Measurements from ENCODE around the gene TREML2.
A peak's percentile ranks its signal among the peaks of the same experiment; 100 is the strongest.

The TREML2 gene

DNA sequence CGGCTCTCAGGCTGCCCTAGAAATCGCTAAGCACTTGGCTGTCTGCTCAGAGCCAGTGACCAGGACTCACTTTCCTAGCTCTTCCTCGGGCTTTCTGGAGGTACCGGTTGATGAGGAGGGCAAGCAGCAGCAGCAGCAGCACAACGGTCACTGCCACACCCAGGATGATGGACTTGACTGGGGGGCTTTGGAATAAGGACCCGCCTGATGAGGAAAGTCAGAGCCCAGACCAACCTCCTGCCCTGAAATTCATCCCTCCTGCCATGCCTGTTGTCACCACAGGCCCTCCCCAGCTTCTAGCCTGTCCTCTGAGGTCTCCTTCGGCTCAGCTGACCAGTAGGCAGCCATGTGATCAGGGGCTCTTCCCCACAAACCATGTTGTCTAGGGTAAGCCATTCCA, 16.2 kb downstream of the TREML2 start:
- no peak overlapping the region for H3K27ac ChIP-seq
- no peak for TF ChIP-seq CTCF (conservative IDR thresholded peaks at IDR 0.05)

DNA sequence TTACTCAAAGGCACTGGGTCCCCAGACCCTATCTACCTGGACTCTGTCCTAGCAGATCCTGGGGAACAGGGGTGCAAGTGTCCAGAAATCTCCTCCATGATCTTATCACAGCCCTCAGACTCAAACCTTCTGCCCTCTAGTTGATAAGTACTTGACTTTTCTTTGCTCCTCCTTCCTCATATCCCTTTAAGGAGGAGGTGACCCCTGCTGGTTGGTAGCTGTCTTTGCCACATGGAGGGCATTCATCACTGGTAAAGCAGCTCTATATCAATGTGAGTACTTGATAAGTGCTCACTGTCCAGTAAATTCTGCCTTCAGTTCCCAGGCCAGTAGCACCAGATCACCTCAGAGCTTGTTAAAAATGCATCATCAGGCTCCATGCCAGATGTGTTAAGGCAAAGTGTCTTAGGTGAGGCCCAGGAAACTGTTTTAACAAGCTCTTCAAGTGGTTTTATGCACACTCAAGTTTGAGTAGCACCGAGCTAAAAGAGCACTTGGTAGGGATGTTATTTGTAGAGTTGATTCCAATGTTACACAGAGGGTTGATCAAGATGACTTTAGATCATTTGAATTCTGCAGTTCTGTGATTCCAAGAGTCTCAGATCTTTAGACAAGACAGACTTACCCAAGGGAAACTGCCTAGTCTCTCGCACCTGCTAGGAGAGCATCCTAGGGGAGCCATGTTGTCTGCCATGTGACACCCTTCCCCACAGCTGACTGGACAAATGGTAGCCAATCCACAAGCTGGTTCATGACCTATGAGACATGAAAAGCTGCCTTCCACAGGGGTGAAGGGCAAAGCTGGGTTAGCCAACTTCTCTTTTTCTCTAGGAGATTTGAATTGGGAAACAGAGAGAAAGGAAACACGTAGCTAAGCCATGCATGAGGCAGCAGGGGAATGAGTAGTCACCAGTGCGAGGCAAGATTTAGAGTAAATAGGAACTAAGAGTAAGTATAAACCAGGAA, 18.6 kb downstream of the TREML2 start:
- no peak overlapping the region for H3K27ac ChIP-seq
- peak; percentile 81 for TF ChIP-seq CTCF (conservative IDR thresholded peaks at IDR 0.05)

DNA sequence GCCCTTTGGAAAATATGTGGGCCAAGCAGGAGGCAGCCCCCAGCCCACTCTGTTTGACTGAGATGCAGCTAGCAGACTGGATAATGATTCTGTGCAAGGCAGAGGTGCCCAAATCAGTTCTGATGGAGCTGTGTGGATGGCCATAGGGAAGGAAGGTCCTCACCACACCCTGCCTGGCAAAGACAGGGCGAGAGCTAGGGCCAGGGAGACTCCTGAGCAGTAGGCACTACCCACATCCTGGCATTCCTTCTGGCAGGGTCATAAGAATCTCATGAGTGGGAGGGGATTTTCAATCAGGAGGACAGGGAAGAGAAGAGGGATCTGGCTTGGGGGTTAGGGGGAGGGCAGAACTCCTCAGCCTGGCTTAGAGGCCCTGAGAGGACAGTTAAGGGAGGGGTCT, 19.4 kb downstream of the TREML2 start:
- no peak overlapping the region for H3K27ac ChIP-seq
- no peak for TF ChIP-seq CTCF (conservative IDR thresholded peaks at IDR 0.05)

DNA sequence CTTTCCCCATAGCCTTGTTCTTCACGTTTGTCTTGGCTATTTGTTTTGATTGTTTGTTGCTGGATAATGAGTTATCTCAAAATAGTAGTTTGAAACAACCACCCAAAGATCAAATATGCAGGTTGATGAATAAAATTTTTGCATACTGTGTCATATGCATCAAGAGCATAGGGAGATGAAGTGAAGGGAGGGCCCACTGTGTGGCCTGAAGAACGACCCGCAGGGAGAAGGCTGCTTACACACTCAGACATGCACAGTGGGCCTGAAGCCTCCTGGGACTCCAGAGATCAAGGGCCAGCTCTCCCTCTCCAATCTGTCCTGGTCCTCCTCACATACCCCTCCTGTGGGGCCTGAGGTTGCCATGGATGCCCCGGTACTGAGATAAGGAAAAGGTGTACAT, 21.8 kb downstream of the TREML2 start:
- TF ChIP-seq CTCF (conservative IDR thresholded peaks at IDR 0.05): no peak
- H3K27ac ChIP-seq: no peak overlapping the region

DNA sequence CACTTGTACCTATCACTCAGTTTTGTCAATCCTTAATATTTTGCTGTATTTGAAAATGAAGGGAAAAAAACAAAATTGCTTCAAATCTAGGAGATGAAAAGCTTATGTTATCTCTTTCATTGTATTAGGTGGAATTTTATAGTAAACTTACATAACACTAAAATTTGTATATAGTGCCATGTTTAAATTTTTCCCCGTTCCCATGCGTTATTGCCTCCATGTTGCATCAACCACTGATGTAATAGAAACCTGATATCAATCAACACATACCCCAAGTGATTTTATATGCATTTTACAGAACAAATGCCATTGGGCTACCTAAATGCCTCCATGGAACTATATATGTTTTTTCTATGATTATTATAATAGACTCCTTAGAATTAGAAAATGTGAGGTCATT, 23.3 kb downstream of the TREML2 start:
- TF ChIP-seq CTCF (conservative IDR thresholded peaks at IDR 0.05): no peak
- H3K27ac ChIP-seq: no peak overlapping the region

DNA sequence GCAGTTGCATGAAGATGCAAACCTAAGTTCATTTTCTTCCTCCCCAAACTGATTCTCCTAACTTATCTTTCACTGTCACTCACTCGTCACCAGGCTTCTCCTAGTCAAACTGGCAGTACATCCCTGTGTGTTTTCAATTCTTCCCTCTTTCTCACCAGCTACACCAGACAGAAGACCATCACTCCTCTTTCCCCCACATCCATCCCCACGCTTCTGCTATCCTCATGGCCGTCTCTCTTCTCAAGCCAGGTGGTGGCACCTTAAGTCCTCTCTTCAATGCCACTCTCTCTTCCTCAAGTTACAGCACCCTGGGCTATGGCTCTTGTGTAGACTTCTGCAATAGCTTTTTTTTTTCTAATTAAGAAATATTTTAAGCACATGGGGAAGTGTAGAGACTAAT, 23.7 kb downstream of the TREML2 start:
- TF ChIP-seq CTCF (conservative IDR thresholded peaks at IDR 0.05): no peak
- no peak overlapping the region for H3K27ac ChIP-seq

- TF ChIP-seq CTCF (conservative IDR thresholded peaks at IDR 0.05): no peak
- H3K27ac ChIP-seq: no peak overlapping the region
Measured at GRCh38 chr6:41176189-41176588, 24.8 kb downstream of the TREML2 start.

Data from VCaP (cell line).